GM12801 (cell line): Measurements from ENCODE around the gene ZNF253.

Source experiments
- CTCF ChIP-seq: IDR thresholded peaks from one replicate; pipeline ENCODE4 v1.5.1; 2011; ENCODE audit warnings: control low read depth; ENCODE audit not compliant: insufficient read length; ENCODE audit errors: extremely low read depth

ZNF253 gene

GRCh38 chr19:19865750-19866610 lies at the start of gene ZNF253:
ZNF253 (plus strand) TSS chr19:19865882; CDS start chr19:19865997, 115 bp downstream.
- TF ChIP-seq CTCF: no peak

GRCh38 chr19:19816679-19817078 lies 49.0 kb upstream of the ZNF253 start:
- TF ChIP-seq CTCF: no peak

GRCh38 chr19:19817357-19817756 lies 48.3 kb upstream of the ZNF253 start:
- TF ChIP-seq CTCF: no peak

- no peak for TF ChIP-seq CTCF
These were observed 44.8 kb upstream of the ZNF253 start for GRCh38 chr19:19820774-19821320.

GRCh38 chr19:19821366-19821951 lies 44.2 kb upstream of the ZNF253 start, which contains the start of gene ZNF506:
ZNF506 (minus strand) TSS chr19:19821750; CDS start chr19:19821603, 147 bp downstream.
- TF ChIP-seq CTCF: no peak

- no peak for TF ChIP-seq CTCF
These were observed 41.8 kb upstream of the ZNF253 start for GRCh38 chr19:19823916-19824315.

GRCh38 chr19:19826875-19827274 lies 38.8 kb upstream of the ZNF253 start:
- TF ChIP-seq CTCF: no peak
